Measurements from ENCODE around the gene ISY1. TPM values are rescaled to one million over a fixed set of nuclear protein-coding genes. Genes with fewer than 3 reads are reported as not detected.
A peak's percentile ranks its signal among the peaks of the same experiment; 100 is the strongest.

Gene ISY1
- total RNA-seq, 2 experiments from 2014 or later: 28.2 to 28.5 TPM

DNA sequence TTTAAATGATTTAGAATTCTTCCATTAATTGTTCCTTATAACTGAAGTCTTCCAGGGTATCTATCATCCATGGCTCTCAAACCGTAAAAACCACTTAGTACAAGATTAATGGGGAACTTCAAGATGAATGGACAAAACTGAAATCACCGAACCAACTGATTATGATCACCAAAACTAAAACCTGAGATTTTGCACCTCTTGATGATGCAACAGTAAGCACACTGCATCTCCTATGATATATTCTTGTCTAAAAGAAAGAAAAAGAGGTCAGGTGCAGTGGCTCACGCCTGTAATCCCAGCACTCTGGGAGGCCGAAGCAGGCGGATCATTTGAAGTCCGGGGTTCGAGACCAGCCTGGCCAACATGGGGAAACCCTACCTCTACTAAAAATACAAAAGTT, 3.6 kb upstream of the ISY1 start:
- CTCF ChIA-PET: interaction anchor here (0.6 kb wide), 1 partner anchor 19 kb away, joined by 3 read pairs; no protein-coding TSS in a partner anchor
- ATAC-seq (ENCODE audit: poor library complexity): no peak
- peak overlapping the region; percentile 8 for H3K4me3 Mint-ChIP-seq

DNA sequence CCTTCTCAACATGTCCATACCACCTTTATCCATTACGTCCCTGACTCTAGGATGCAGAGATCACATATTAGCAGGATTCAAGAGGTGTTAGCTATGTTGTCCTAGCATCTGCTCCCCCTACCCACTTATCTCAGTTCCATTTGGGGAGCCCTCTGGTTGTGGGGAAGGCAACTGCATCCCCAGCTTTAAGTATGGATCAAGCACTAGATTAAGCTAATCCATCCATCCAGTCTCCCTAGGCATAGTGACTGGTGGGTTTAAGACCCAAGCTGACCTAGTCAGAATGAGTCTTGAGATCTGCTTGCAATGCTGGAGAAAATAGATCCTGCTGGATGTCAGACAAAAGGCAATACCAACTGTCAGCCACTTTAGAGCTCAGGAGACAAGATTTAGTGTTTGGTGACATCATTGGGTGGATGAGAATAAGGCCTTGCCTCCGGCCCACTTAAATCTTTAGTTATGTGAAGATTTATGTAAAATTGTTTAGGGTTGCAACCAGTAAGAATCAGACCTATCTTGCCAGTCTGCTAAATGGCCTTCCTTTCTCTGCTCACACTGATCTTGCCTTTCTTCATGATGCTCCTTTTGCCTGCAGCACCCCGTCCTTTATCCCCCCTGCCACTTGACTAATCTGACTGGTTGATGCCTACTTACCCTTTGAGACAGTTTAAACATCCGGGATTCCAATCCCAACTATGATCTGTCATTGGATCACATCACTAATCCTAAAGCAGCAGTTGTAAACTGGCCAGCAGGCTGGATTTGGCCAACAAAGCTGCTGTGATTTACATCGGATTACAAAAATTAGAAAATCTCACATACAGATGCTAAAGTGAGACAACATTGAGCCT, 2.1 kb upstream of the ISY1 start:
- Mint-ChIP-seq H3K4me3 (peak overlapping the region; percentile 96), H3K27ac (peak overlapping the region; percentile 95), H3K9me3 (no peaks in the 10 kb centered on the region), H3K4me1 (ENCODE audit: low read depth) (peaks cover 58% of the 10 kb centered on the region), H3K27me3 (no peaks in the 10 kb centered on the region), H3K36me3 (ENCODE audit: low read depth) (peaks cover 63% of the 10 kb centered on the region)
- ChIA-PET POLR2A (interaction anchor here (0.7 to 2.7 kb wide), 16 partner anchors 9 to 192 kb away, joined by 3 to 16 read pairs (median 5); partner anchors contain the start of gene CFAP92), CTCF (interaction anchor here (0.8 to 3.1 kb wide), 12 partner anchors 17 to 193 kb away, joined by 3 to 29 read pairs (median 3); partner anchors contain the start of gene CNBP)
- H3K9me3 ChIP-seq (ENCODE audit: control insufficient read depth in 1 of 2, insufficient read depth in 1 of 2, low read length in 2 of 2): no peaks in the 10 kb centered on the region
- ATAC-seq (ENCODE audit: poor library complexity) (no peak), DNase-seq (peak in 2 of 14 experiments; percentile 34 to 35)
- H3K4me3 ChIP-seq (ENCODE audit: low read length): no peak overlapping the region
- H3K4me1 ChIP-seq (ENCODE audit: insufficient read depth, low read length): peaks cover 24% of the 10 kb centered on the region
- H3K27me3 ChIP-seq (ENCODE audit: control insufficient read depth in 1 of 2, insufficient read depth in 2 of 2, low read length in 2 of 2): no peaks in the 10 kb centered on the region
- TF ChIP-seq, protein P1, sequence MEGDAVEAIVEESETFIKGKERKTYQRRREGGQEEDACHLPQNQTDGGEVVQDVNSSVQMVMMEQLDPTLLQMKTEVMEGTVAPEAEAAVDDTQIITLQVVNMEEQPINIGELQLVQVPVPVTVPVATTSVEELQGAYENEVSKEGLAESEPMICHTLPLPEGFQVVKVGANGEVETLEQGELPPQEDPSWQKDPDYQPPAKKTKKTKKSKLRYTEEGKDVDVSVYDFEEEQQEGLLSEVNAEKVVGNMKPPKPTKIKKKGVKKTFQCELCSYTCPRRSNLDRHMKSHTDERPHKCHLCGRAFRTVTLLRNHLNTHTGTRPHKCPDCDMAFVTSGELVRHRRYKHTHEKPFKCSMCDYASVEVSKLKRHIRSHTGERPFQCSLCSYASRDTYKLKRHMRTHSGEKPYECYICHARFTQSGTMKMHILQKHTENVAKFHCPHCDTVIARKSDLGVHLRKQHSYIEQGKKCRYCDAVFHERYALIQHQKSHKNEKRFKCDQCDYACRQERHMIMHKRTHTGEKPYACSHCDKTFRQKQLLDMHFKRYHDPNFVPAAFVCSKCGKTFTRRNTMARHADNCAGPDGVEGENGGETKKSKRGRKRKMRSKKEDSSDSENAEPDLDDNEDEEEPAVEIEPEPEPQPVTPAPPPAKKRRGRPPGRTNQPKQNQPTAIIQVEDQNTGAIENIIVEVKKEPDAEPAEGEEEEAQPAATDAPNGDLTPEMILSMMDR (IDR thresholded peaks at IDR 0.05): no peak
- peaks cover 31% of the 10 kb centered on the region for H3K36me3 ChIP-seq (ENCODE audit: insufficient read depth, low read length)
- peak overlapping the region in 1 of 2 donors; percentile 99 for H3K27ac ChIP-seq (ENCODE audit: low read depth in 1 of 2, low read length in 2 of 2)
- intact Hi-C loops (cut with DNase I, micrococcal nuclease): loop anchor here in 1 of 2 experiments (2.0 kb wide), 1 partner anchor 18 kb away; no protein-coding TSS in a partner anchor

More for the DNA sequence above, 3.6 kb upstream of the ISY1 start:
- Mint-ChIP-seq H3K36me3 (ENCODE audit: low read depth) (peaks cover 58% of the 10 kb centered on the region), H3K27me3 (no peaks in the 10 kb centered on the region), H3K4me1 (ENCODE audit: low read depth) (peaks cover 48% of the 10 kb centered on the region), H3K9me3 (no peaks in the 10 kb centered on the region), H3K27ac (no peak overlapping the region)
- H3K27me3 ChIP-seq (ENCODE audit: control insufficient read depth in 1 of 2, insufficient read depth in 2 of 2, low read length in 2 of 2): no peaks in the 10 kb centered on the region
- no peak overlapping the region for H3K4me3 ChIP-seq (ENCODE audit: low read length)
- DNase-seq: no peak
- peaks cover 22% of the 10 kb centered on the region for H3K4me1 ChIP-seq (ENCODE audit: insufficient read depth, low read length)
- no peak overlapping the region for H3K27ac ChIP-seq (ENCODE audit: low read depth in 1 of 2, low read length in 2 of 2)
- POLR2A ChIA-PET: no interaction called here
- TF ChIP-seq, protein P1 (IDR thresholded peaks at IDR 0.05): no peak
- intact Hi-C loops (cut with DNase I, micrococcal nuclease): no loop called here
- no peaks in the 10 kb centered on the region for H3K9me3 ChIP-seq (ENCODE audit: control insufficient read depth in 1 of 2, insufficient read depth in 1 of 2, low read length in 2 of 2)
- peaks cover 30% of the 10 kb centered on the region for H3K36me3 ChIP-seq (ENCODE audit: insufficient read depth, low read length)

DNA sequence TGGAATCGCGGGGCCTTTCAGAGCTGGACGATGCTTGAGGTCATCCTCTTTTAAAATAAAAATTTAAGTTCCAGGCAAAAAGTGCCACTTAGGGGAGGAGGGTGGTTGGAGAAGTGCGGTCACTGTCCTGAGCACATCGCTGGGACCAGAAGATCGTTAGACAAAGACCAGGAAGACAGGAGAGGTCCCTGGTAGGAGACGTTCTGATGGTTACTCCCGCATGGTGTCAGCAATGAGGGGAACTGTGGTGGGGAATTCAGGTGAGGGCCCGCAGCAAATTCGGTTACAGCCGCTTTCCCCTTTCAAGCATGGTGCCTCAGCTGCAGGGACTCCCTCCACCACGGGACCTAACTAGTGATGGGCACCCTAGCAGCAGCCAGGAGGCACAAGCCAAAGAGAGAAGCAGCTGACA, 1.0 kb upstream of the ISY1 start:
- no peaks in the 10 kb centered on the region for H3K27me3 Mint-ChIP-seq
- peak overlapping the region; percentile 95 for H3K27ac Mint-ChIP-seq
- Histone ChIP-seq H3K9me3 (ENCODE audit: control insufficient read depth in 1 of 2, insufficient read depth in 1 of 2, low read length in 2 of 2) (no peaks in the 10 kb centered on the region), H3K4me3 (ENCODE audit: low read length) (peak overlapping the region; percentile 82), H3K27me3 (ENCODE audit: control insufficient read depth in 1 of 2, insufficient read depth in 2 of 2, low read length in 2 of 2) (no peaks in the 10 kb centered on the region), H3K36me3 (ENCODE audit: insufficient read depth, low read length) (peaks cover 30% of the 10 kb centered on the region), H3K27ac (ENCODE audit: low read depth in 1 of 2, low read length in 2 of 2) (peak overlapping the region; percentile 92 to 99), H3K4me1 (ENCODE audit: insufficient read depth, low read length) (peaks cover 24% of the 10 kb centered on the region)
- TF ChIP-seq, protein P1 (IDR thresholded peaks at IDR 0.05): peak; percentile 25
- H3K4me1 Mint-ChIP-seq (ENCODE audit: low read depth): peaks cover 55% of the 10 kb centered on the region
- intact Hi-C loops (cut with DNase I, micrococcal nuclease): loop anchor here (1.0 to 2.0 kb wide), 4 partner anchors 19 to 43 kb away; partner anchors contain the start of gene RAB43 (in 1 of the 2)
- CTCF ChIA-PET: interaction anchor here (0.6 to 3.1 kb wide), 16 partner anchors 10 to 192 kb away, joined by 3 to 29 read pairs (median 4); partner anchors contain the start of genes CNBP and RAB43
- peak in 4 of 14 experiments; percentile 19 to 65 (median 38) for DNase-seq
- POLR2A ChIA-PET: interaction anchor here (0.6 to 2.7 kb wide), 16 partner anchors 8 to 191 kb away, joined by 3 to 16 read pairs (median 5); partner anchors contain the start of gene HMCES
- peaks cover 61% of the 10 kb centered on the region for H3K36me3 Mint-ChIP-seq (ENCODE audit: low read depth)
- no peaks in the 10 kb centered on the region for H3K9me3 Mint-ChIP-seq
- H3K4me3 Mint-ChIP-seq: peak overlapping the region; percentile 96
- no peak for ATAC-seq (ENCODE audit: poor library complexity)
